ENCODE measurements around the gene NOL11.

DNA sequence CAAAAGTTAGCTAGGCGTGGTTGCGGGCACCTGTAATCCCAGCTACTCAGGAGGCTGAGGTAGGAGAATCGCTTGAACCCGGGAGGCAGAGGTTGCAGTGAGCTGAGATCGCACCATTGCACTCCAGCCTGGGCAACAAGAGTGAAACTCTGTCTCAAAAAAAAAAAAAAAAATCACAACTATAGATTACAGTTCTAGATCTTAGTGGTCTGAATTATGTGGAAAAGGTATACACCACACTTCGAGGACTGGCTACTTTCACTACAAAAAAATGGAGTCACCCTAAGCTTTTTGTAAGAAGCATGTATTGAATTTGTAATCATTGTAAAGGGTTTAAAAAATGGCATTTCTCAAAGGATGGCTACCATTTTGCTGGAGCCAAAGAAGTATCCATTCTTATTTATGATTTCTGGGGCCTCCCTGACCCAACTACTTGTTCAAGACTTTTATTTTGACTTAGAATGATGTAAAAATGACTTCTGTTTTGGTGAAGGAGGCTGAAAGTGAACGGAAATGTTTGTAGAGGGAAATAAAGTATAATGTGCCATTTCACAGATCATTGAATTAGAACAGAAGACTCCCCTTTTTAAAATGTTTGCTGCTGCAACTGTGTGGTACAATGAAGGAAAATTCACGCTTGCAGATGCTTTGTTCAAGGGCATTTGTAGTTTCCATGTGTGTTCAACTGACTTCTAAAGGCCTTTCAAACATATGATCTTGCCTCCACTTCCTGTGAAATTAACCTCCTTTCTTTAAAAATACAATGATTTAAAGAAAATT lies 37.1 kb upstream of the NOL11 start:
- TF ChIP-seq, protein P1, sequence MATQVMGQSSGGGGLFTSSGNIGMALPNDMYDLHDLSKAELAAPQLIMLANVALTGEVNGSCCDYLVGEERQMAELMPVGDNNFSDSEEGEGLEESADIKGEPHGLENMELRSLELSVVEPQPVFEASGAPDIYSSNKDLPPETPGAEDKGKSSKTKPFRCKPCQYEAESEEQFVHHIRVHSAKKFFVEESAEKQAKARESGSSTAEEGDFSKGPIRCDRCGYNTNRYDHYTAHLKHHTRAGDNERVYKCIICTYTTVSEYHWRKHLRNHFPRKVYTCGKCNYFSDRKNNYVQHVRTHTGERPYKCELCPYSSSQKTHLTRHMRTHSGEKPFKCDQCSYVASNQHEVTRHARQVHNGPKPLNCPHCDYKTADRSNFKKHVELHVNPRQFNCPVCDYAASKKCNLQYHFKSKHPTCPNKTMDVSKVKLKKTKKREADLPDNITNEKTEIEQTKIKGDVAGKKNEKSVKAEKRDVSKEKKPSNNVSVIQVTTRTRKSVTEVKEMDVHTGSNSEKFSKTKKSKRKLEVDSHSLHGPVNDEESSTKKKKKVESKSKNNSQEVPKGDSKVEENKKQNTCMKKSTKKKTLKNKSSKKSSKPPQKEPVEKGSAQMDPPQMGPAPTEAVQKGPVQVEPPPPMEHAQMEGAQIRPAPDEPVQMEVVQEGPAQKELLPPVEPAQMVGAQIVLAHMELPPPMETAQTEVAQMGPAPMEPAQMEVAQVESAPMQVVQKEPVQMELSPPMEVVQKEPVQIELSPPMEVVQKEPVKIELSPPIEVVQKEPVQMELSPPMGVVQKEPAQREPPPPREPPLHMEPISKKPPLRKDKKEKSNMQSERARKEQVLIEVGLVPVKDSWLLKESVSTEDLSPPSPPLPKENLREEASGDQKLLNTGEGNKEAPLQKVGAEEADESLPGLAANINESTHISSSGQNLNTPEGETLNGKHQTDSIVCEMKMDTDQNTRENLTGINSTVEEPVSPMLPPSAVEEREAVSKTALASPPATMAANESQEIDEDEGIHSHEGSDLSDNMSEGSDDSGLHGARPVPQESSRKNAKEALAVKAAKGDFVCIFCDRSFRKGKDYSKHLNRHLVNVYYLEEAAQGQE (tag by site-specific recombination; IDR thresholded peaks at IDR 0.05), result no peak
- TF ChIP-seq, protein P2, sequence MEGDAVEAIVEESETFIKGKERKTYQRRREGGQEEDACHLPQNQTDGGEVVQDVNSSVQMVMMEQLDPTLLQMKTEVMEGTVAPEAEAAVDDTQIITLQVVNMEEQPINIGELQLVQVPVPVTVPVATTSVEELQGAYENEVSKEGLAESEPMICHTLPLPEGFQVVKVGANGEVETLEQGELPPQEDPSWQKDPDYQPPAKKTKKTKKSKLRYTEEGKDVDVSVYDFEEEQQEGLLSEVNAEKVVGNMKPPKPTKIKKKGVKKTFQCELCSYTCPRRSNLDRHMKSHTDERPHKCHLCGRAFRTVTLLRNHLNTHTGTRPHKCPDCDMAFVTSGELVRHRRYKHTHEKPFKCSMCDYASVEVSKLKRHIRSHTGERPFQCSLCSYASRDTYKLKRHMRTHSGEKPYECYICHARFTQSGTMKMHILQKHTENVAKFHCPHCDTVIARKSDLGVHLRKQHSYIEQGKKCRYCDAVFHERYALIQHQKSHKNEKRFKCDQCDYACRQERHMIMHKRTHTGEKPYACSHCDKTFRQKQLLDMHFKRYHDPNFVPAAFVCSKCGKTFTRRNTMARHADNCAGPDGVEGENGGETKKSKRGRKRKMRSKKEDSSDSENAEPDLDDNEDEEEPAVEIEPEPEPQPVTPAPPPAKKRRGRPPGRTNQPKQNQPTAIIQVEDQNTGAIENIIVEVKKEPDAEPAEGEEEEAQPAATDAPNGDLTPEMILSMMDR (tag by site-specific recombination; IDR thresholded peaks at IDR 0.05), result no peak
- TF ChIP-seq, protein P3, sequence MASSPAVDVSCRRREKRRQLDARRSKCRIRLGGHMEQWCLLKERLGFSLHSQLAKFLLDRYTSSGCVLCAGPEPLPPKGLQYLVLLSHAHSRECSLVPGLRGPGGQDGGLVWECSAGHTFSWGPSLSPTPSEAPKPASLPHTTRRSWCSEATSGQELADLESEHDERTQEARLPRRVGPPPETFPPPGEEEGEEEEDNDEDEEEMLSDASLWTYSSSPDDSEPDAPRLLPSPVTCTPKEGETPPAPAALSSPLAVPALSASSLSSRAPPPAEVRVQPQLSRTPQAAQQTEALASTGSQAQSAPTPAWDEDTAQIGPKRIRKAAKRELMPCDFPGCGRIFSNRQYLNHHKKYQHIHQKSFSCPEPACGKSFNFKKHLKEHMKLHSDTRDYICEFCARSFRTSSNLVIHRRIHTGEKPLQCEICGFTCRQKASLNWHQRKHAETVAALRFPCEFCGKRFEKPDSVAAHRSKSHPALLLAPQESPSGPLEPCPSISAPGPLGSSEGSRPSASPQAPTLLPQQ (tag by site-specific recombination; IDR thresholded peaks at IDR 0.05), result no peak
- TF ChIP-seq, protein P4, sequence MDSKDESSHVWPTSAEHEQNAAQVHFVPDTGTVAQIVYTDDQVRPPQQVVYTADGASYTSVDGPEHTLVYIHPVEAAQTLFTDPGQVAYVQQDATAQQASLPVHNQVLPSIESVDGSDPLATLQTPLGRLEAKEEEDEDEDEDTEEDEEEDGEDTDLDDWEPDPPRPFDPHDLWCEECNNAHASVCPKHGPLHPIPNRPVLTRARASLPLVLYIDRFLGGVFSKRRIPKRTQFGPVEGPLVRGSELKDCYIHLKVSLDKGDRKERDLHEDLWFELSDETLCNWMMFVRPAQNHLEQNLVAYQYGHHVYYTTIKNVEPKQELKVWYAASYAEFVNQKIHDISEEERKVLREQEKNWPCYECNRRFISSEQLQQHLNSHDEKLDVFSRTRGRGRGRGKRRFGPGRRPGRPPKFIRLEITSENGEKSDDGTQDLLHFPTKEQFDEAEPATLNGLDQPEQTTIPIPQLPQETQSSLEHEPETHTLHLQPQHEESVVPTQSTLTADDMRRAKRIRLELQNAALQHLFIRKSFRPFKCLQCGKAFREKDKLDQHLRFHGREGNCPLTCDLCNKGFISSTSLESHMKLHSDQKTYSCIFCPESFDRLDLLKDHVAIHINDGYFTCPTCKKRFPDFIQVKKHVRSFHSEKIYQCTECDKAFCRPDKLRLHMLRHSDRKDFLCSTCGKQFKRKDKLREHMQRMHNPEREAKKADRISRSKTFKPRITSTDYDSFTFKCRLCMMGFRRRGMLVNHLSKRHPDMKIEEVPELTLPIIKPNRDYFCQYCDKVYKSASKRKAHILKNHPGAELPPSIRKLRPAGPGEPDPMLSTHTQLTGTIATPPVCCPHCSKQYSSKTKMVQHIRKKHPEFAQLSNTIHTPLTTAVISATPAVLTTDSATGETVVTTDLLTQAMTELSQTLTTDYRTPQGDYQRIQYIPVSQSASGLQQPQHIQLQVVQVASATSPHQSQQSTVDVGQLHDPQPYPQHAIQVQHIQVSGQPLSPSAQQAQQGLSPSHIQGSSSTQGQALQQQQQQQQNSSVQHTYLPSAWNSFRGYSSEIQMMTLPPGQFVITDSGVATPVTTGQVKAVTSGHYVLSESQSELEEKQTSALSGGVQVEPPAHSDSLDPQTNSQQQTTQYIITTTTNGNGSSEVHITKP (tag by site-specific recombination; IDR thresholded peaks at IDR 0.05), result no peak
- TF ChIP-seq ZNF670 (tag by site-specific recombination; IDR thresholded peaks at IDR 0.05; ENCODE audit: low read depth), result no peak
- no peak for TF ChIP-seq ZNF138 (tag by site-specific recombination; IDR thresholded peaks at IDR 0.05; ENCODE audit: borderline replicate concordance)
- no peak for TF ChIP-seq YY1 (tag by site-specific recombination; IDR thresholded peaks at IDR 0.05)
- TF ChIP-seq ZNF311 (tag by site-specific recombination; IDR thresholded peaks at IDR 0.05; ENCODE audit: borderline replicate concordance), result no peak
- TF ChIP-seq REPIN1 (tag by site-specific recombination; IDR thresholded peaks at IDR 0.05; ENCODE audit: low read depth), result no peak
- no peak for TF ChIP-seq SP2 (tag by site-specific recombination; IDR thresholded peaks at IDR 0.05)
- TF ChIP-seq MYNN (tag by site-specific recombination; IDR thresholded peaks at IDR 0.05; ENCODE audit: borderline replicate concordance), result no peak
- no peak for TF ChIP-seq ZNF660 (tag by site-specific recombination; IDR thresholded peaks at IDR 0.05)
- TF ChIP-seq KLF8 (tag by site-specific recombination; IDR thresholded peaks at IDR 0.05), result no peak
